Activated CD8-positive, alpha-beta memory T cell treated with anti-CD3 and anti-CD28 coated beads for 1 hour (primary cell): ENCODE data around the gene DEGS2.

ENCODE experiments used
- DNase-seq, 2 donors: peaks; one replicate each; pipeline ENCODE4 v3.0.0-alpha.2; 2020; ENCODE audit warnings: low read depth in 1 of 2; ENCODE audit errors: extremely low read depth in 1 of 2

Gene DEGS2

GRCh38 chr14:100134586-100134985 is 24.9 kb downstream of the DEGS2 start:
- no peak for DNase-seq

- no peak for DNase-seq
Measured at GRCh38 chr14:100132903-100133510, 26.4 kb downstream of the DEGS2 start.

- no peak for DNase-seq
Measured at GRCh38 chr14:100132161-100132902, 27.1 kb downstream of the DEGS2 start.

GRCh38 chr14:100131181-100131580 is 28.3 kb downstream of the DEGS2 start:
- no peak for DNase-seq

GRCh38 chr14:100130521-100130920 is 28.9 kb downstream of the DEGS2 start:
- no peak for DNase-seq

GRCh38 chr14:100129161-100129589 is 30.3 kb downstream of the DEGS2 start:
- DNase-seq, result no peak

- no peak for DNase-seq
Measured at GRCh38 chr14:100128688-100129087, 30.8 kb downstream of the DEGS2 start.

- DNase-seq, result no peak
Measured at GRCh38 chr14:100127853-100128455, 31.5 kb downstream of the DEGS2 start.

- DNase-seq, result no peak
Measured at GRCh38 chr14:100126401-100126800, 33.0 kb downstream of the DEGS2 start.

GRCh38 chr14:100124551-100125088 is 34.8 kb downstream of the DEGS2 start:
- DNase-seq, result no peak

- DNase-seq, result no peak
Measured at GRCh38 chr14:100123618-100124017, 35.8 kb downstream of the DEGS2 start.

GRCh38 chr14:100122481-100123223 is 36.8 kb downstream of the DEGS2 start:
- no peak for DNase-seq

GRCh38 chr14:100121643-100122480 is 37.6 kb downstream of the DEGS2 start:
- DNase-seq, result no peak

- no peak for DNase-seq
Measured at GRCh38 chr14:100120522-100121269, 38.7 kb downstream of the DEGS2 start.

- no peak for DNase-seq
Measured at GRCh38 chr14:100119251-100119650, 40.2 kb downstream of the DEGS2 start.

- DNase-seq, result no peak
Measured at GRCh38 chr14:100118396-100119011, 40.9 kb downstream of the DEGS2 start.

GRCh38 chr14:100117633-100118395 is 41.6 kb downstream of the DEGS2 start:
- no peak for DNase-seq

- no peak for DNase-seq
Measured at GRCh38 chr14:100117026-100117425, 42.4 kb downstream of the DEGS2 start.
